MCF 10A (cell line): ENCODE data around the gene ACAA2. TPM values are rescaled to one million over a fixed set of nuclear protein-coding genes. Genes with fewer than 3 reads are reported as not detected.

Source experiments
- BruUV-seq: library from RNA; stranded (reverse); fragments of 400-500 nt; replicated peaks from 2 replicates; lab custom pipeline; 2021; lab: Mats Ljungman, UMichigan
- CTCF ChIA-PET: fragments of 300-600 bp; sonication (Branson Sonifier 250); formaldehyde crosslinking; extraction: SDS; loops from one replicate; lab custom pipeline; 2021; ENCODE audit warnings: antibody characterized with exemption, inconsistent platforms; lab: Yijun Ruan, JAX
- POLR2A ChIA-PET: fragments of 300-600, 350-650 bp; sonication (Branson Sonifier 250); formaldehyde crosslinking; extraction: SDS; loops from one replicate; lab custom pipeline; 2020; ENCODE audit warnings: antibody characterized with exemption, inconsistent platforms; lab: Yijun Ruan, JAX
- DNase-seq: peaks from one replicate; pipeline ENCODE4 v3.0.0-alpha.2; 2018; ENCODE audit not compliant: unreplicated experiment
- H3K27ac Mint-ChIP-seq: one replicate; pipeline ENCODE4 v1.8.0; 2022; ENCODE audit warnings: mild to moderate bottlenecking, low read depth, mixed read lengths; ENCODE audit not compliant: unreplicated experiment
- H3K27me3 Mint-ChIP-seq: one replicate; pipeline ENCODE4 v1.8.0; 2022; ENCODE audit warnings: mixed read lengths; ENCODE audit not compliant: insufficient read depth, unreplicated experiment
- H3K36me3 Mint-ChIP-seq: one replicate; pipeline ENCODE4 v1.8.0; 2022; ENCODE audit warnings: mild to moderate bottlenecking, moderate library complexity, mixed read lengths; ENCODE audit not compliant: insufficient read depth, unreplicated experiment
- H3K4me1 Mint-ChIP-seq: one replicate; pipeline ENCODE4 v1.8.0; 2022; ENCODE audit warnings: mixed read lengths; ENCODE audit not compliant: insufficient read depth, unreplicated experiment
- H3K4me3 Mint-ChIP-seq: one replicate; pipeline ENCODE4 v1.8.0; 2022; ENCODE audit warnings: mild to moderate bottlenecking, moderate library complexity, mixed read lengths; ENCODE audit not compliant: unreplicated experiment
- H3K9me3 Mint-ChIP-seq: one replicate; pipeline ENCODE4 v1.8.0; 2022; ENCODE audit warnings: mixed read lengths; ENCODE audit not compliant: unreplicated experiment
- CTCF ChIP-seq: fragments of 200-600 bp; IDR thresholded peaks from one replicate; pipeline ENCODE4 v1.8.0; 2022; ENCODE audit warnings: antibody characterized with exemption, mild to moderate bottlenecking; ENCODE audit not compliant: unreplicated experiment
- intact Hi-C: fragments of 100-400 bp; cut with micrococcal nuclease; formaldehyde crosslinking; loops from 2 replicates; pipeline ENCODE4 v1.14.1; 2022
- total RNA-seq: library from RNA; stranded (reverse); gene quantifications from 2 replicates; pipeline ENCODE4 v1.2.3, GENCODE V29; 2022

The ACAA2 gene
- total RNA-seq, 1 experiment from 2014 or later, result 84.9 TPM

- ChIA-PET POLR2A (no interaction called here), CTCF (interaction anchor here (1.0 kb wide), 1 partner anchor 20 kb away, joined by 3 read pairs; no protein-coding TSS in a partner anchor)
- no TSS peak for BruUV-seq
Observed at GRCh38 chr18:49747876-49748275, 65.5 kb downstream of the ACAA2 start.

GRCh38 chr18:49745045-49746014, 68.0 kb downstream of the ACAA2 start:
- intact Hi-C loops, result no loop called here
- CTCF ChIA-PET, result interaction anchor here (1.0 to 1.2 kb wide), 2 partner anchors 39 to 458 kb away, joined by 3 read pairs; no protein-coding TSS in a partner anchor
- no peaks in the 10 kb centered on the region for H3K9me3 Mint-ChIP-seq
- H3K4me1 Mint-ChIP-seq, result peaks cover 13% of the 10 kb centered on the region
- no peaks in the 10 kb centered on the region for H3K36me3 Mint-ChIP-seq
- BruUV-seq, result no TSS peak
- DNase-seq, result no peak
- H3K4me3 Mint-ChIP-seq, result no peak overlapping the region
- TF ChIP-seq CTCF, result no peak
- H3K27me3 Mint-ChIP-seq, result no peaks in the 10 kb centered on the region
- no peak overlapping the region for H3K27ac Mint-ChIP-seq
- POLR2A ChIA-PET, result no interaction called here

More at GRCh38 chr18:49747876-49748275, 65.5 kb downstream of the ACAA2 start:
- no peak for DNase-seq
- Mint-ChIP-seq H3K36me3 (no peaks in the 10 kb centered on the region), H3K9me3 (no peaks in the 10 kb centered on the region), H3K27me3 (no peaks in the 10 kb centered on the region), H3K4me1 (peaks cover 13% of the 10 kb centered on the region), H3K27ac (no peak overlapping the region), H3K4me3 (no peak overlapping the region)
- intact Hi-C loops, result no loop called here
- no peak for TF ChIP-seq CTCF

GRCh38 chr18:49744376-49745008, 68.8 kb downstream of the ACAA2 start:
- CTCF ChIA-PET, result interaction anchor here (0.6 to 1.0 kb wide), 3 partner anchors 19 to 233 kb away, joined by 3 read pairs; no protein-coding TSS in a partner anchor
- Mint-ChIP-seq H3K9me3 (no peaks in the 10 kb centered on the region), H3K27me3 (no peaks in the 10 kb centered on the region), H3K4me3 (no peak overlapping the region), H3K27ac (no peak overlapping the region), H3K4me1 (peaks cover 13% of the 10 kb centered on the region), H3K36me3 (no peaks in the 10 kb centered on the region)
- no peak for TF ChIP-seq CTCF
- POLR2A ChIA-PET, result no interaction called here
- no peak for DNase-seq
- BruUV-seq, result no TSS peak
- intact Hi-C loops, result no loop called here

GRCh38 chr18:49743117-49743567, 70.2 kb downstream of the ACAA2 start:
- Mint-ChIP-seq H3K4me3 (no peak overlapping the region), H3K27me3 (no peaks in the 10 kb centered on the region), H3K27ac (no peak overlapping the region), H3K36me3 (no peaks in the 10 kb centered on the region), H3K4me1 (peaks cover 13% of the 10 kb centered on the region), H3K9me3 (no peaks in the 10 kb centered on the region)
- no peak for DNase-seq
- TF ChIP-seq CTCF, result no peak
- intact Hi-C loops, result no loop called here
- POLR2A ChIA-PET, result no interaction called here
- CTCF ChIA-PET, result interaction anchor here (1.0 kb wide), 1 partner anchor 18 kb away, joined by 3 read pairs; no protein-coding TSS in a partner anchor
- BruUV-seq, result no TSS peak
